Stimulated activated CD4-positive, alpha-beta T cell treated with anti-CD3 and anti-CD28 coated beads, Interleukin-2, amount 100 ng/mL, for 48 hours (primary cell): ENCODE results near the gene HES2.
"Not testable (repeated sequence)": the region's sequence is repeated elsewhere in the genome, so short reads cannot be mapped to it uniquely, and the experiment has no call there.

Experiments used
- DNase-seq, 2 donors: peaks; one replicate each; pipeline ENCODE4 v3.0.0-alpha.2; 2020

HES2 gene

DNA sequence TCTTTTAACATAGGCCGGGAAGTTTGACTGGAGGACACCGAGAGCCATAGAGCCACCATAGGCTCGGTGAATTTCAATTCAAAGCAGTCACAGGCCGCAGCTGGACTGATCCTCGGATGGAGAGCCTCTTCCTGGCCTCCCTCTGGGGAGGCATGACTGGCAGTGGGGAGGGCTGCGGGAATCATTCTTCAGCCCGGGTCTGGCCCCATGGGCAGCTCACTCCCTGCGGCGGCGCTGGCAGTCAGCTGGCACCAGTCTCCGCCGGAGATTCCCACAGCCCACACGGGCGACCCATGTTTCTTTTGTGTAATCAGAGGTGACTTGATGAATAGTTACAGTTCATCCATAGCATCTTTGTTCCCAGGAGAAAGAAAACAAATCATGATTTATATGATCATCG lies 15.4 kb upstream of the HES2 start:
- no peak for DNase-seq

DNA sequence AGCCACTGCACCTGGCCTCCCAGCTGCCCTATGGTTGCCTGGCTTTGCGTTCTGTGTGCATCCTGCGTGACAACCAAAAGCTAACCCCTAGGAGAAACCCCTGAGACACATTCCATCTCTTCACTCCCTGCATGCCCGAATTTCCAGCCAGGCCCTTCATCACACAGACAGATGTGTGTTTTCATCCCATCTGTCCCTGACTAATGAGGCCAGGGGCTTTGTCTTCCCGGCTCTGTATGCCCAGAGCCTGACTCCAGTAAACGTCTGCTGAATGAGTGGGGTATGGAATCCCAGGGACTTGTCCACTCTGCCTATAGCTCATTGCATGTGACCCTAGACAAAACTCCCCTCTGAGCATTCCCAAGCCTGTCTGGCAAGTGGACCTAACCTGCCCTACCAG lies 14.5 kb upstream of the HES2 start:
- DNase-seq: no peak

DNA sequence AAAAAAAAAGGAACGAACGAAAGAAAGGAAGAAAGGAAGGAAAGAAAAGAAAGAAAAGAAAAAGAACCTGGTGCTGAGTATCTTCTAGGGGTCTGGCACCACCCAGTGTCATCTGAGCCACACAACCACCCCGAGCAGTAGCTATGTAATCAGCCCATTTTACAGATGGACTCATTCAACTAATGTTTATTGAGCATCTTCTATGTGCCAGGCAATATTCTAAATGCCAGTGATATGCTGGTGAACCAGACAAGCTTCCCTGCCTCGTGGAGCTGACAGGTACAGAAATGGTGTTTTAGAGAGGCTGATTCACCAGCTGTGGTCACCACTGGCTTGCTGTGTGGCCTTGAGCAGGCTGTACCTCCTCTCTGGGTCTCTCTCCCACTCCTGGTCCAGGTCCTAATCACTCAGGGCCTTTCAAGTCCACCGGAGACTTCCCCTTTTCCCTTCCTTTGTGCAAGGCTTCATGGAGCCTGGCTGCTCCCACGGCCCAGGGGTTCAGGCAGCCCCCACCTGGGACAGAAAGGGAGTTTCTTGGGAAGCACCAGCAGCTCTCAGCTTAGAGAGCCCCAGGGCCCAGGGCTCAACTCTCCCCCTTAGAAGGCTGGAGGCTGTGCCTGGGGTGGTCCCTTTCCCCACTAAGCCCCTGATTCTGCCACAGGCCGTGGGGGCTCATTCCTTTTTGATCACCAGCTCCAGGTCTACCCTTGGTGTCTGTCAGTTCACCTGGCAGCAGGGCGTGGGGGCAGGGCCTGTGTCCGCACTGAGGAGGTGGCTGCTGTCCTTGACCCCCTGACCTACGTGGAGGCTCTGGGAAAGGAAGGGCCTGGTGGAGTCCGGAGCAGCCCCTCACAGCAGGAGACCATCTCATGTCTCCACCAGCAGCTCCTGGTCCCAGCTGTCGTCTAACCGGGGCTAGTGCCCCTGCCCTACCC lies 12.2 kb upstream of the HES2 start:
- DNase-seq: not testable (repeated sequence)

DNA sequence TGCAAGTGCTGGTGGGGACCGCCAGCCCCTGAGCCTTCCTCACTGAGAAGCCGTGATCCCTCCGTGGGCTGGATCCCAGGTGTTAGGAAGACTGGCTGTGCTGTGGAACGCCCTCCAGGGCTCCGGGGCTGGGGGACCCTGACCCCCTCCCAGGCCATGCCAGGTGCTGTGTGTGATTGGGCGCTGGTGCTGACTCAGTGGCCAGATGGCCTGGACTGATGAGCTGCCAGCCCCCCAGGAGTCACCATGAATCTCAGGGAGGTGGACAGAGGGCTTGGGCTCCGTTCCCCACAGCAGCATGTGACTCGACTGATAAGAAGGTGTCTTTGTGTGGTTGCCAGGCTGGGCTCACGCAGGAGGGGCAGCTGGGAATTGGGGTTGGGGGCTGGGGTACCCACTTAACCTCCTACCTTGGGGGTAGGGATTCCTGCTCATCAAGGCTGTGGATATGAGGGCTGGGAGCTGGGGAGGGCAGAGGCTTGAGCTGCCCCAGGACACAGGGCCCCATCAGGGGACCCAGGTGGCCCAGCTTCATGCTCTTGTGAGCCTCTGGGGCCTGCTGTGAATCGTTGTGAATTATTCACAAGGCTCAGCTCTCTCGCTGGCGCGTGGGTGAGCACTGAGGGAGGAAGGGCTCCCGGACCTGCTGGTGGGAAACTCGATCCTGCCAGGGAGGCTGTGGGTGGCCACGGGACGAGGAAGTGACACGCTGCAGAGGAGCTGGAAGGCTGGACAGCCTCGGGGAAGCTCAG lies 10.1 kb upstream of the HES2 start:
- DNase-seq: not testable (repeated sequence)

DNA sequence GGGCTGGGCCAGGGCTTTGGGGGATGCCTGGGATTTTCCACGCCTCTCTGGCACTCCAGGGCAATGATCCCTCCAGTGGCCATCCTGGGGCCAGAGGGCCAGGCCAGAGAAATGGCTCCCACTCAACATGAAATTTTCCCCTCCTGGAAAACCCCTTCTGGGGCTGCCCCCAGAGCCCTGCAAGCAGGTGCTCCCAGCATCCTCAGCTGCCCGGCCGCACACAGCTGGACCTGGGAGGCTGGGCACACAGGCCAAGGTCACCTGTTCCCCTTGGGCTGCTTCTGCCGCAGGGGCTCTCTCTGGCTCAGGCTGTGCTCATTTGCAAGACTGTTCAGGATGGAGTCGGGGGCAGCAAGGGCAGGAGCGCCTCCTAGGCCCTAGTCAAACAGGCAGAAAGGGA lies 8.7 kb upstream of the HES2 start:
- not testable (repeated sequence) for DNase-seq

DNA sequence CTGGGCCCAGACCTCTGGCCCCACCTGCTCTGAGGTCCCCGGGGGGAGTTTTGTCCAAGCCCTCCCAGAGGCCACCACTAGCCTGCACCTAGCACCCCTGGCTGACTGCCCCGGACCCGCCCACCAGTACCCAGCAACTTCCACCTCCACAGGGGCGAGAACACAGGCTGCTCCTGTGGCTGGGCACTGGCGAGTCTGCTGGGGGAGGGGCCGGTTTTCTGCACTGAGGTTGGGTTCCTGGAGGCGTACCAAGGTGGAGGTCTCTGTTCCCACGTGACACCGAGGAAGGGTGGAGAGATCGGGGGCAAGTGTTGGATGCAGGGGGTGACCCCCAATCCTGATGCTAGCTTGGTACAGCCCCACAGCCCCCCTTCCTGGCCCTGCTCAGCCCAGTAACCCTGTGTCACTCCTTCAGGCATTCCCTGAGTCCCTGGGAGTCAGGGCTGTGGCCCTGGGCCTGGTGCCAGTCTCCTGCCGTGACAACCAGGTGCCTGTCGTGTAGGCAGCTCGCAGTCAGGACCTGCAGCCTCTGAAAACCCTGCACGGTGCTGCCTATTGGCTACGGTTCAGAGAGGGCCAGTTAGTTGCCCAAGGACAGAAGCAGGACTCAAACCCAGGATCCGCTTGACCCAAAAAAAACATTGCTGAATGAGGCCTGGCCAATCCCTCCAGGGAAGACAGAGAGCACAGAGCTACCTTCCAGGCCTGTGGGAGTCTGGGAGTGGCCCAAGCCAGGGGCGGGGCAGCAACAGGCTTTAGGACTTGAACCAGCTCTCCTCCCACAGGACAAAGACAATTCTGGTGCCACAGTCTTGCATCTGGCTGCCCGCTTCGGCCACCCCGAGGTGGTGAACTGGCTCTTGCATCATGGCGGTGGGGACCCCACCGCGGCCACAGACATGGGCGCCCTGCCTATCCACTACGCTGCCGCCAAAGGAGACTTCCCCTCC lies 8.0 kb upstream of the HES2 start:
- DNase-seq: no peak

DNA sequence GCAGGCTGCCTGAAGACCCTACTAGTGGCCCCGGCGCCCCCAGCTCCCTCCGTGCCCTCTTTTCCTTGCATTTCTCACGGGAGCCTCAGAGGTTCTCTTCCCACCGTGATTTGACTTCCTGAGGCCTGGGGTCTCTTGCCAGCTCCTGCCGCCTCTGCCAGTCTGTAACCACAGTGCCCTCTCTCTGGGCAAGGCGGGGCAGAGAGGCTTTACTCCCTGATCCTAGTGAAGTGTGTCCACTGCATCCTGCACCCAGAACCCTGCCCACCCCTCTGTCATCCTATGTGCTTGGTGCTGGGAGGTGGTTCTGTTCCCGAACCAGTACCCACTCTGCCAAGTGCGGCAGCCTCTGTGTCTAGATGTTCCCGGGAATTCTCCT lies 7.2 kb upstream of the HES2 start:
- DNase-seq: no peak

DNA sequence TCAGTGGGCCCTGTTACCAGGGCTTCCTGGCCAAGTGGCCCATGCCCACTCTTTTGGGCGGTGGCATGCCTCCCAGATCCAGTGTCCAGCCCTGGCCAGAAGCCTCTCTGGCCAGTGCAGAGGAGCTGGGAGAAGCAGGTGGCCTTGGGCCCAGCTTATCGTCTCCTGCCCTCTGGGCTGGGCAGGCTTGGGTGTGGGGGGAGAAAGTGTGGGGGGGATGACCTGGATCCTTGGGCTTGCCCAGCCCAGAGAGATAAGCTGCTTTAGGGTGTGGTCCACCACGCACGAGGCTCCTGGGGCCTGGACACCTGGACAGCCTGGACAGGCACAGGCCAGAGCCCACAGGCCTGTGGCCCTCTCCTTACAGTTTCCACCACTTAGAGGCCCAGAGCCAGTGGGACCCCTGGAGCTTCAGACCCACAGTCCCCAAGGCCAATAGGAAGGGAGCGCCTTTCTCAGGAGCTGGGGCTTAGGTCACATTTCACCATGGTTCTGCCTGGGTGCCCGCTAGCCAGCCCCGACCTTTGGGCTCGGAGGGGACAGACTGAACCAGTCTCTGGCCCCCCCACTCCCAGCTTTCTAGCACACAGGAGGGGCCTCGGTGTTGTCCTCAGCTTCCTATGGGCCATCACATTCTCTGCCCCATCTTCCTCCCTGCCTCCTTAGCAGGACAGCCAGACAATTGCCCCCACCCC lies 6.7 kb upstream of the HES2 start:
- DNase-seq: no peak

DNA sequence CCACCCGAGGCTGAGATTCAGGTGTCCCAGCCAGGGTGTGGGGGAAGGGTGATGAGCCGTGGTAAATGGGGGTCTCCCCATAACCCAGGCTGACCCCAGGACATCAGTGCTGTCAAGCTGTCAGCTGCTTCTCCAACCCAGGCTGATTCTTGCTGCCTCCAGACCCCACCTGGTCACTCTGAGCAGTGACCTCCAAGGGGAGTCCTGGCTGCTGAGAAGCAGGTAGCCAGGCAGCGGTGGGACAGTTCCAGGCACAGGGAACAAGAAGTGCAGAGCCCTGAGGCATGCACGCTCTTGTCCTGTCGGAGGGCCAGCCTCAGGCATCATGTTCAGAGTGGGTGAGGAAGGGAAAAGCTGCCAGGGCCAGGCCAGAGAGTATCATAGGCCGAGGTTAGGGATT lies 5.9 kb upstream of the HES2 start:
- DNase-seq: no peak

DNA sequence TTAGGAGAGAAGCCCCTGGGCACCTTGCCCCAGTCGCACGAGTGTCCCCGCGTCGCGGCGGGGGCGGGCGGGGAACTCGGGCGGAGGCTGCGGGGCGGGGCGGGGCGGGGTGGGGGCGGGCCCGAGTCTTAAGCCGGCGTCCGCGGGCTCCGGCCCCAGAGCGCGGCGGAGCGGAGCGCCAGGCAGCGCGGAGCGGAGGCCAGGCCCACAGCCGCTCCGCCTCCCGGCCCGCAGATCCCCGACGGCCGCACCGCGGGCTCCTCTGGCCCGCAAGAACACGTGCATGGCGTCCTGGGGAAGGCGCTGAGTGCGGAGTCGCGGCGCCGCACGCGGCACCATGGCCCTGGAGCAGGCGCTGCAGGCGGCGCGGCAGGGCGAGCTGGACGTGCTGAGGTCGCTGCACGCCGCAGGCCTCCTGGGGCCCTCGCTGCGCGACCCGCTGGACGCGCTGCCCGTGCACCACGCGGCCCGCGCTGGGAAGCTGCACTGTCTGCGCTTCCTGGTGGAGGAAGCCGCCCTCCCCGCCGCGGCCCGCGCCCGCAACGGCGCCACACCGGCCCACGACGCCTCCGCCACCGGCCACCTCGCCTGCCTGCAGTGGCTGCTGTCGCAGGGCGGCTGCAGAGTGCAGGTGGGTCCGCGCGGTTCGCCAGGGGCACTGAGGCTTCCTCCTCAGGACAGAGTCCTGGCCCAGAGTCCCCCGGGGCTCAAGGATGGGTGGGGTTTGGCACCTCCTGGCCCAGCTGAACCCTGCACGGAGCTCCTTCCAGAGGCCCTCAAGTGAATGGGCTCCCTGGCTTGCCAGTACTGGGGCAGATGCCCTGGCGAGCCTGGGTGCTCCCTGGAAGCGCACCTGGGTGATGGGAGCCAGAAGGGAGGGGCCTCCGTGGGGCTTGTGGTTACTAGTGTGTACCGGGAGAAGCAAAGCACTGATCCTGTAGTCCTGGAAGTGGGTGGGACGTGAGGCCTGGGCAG lies 5.2 kb upstream of the HES2 start, which contains the start of gene ESPN:
Gene ESPN (plus strand): TSS at position 158 of the 975 bp plus-strand sequence. CDS start 180 bp downstream, at position 338.
- DNase-seq: no peak

DNA sequence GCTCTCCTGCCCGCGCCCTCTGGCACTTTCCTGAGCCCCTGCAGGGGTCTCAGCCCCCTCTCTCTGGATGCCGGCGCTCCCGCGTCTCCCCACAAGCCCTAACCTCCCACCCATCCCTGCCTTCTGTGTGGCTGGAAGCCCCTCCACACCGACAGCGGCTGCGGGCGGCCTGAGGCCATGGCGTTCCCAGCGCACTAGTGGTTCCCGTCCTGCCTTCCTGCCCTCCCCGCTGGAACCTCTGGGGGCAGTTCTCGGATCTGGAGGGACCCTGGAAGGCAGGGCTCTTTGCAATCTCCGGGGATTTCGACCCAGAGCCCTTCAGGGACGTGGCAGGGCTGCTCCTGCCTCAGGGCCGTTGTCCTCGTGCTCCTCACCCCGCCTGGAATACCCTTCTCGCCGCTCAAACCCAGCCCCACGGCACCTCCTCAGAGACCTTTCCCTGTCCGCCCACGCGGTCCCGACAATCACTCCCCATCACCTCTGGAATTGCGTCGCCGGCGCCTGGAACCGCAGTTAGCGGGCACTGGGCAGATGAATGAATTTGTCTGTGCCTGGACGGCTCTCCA lies 4.4 kb upstream of the HES2 start:
- no peak for DNase-seq

DNA sequence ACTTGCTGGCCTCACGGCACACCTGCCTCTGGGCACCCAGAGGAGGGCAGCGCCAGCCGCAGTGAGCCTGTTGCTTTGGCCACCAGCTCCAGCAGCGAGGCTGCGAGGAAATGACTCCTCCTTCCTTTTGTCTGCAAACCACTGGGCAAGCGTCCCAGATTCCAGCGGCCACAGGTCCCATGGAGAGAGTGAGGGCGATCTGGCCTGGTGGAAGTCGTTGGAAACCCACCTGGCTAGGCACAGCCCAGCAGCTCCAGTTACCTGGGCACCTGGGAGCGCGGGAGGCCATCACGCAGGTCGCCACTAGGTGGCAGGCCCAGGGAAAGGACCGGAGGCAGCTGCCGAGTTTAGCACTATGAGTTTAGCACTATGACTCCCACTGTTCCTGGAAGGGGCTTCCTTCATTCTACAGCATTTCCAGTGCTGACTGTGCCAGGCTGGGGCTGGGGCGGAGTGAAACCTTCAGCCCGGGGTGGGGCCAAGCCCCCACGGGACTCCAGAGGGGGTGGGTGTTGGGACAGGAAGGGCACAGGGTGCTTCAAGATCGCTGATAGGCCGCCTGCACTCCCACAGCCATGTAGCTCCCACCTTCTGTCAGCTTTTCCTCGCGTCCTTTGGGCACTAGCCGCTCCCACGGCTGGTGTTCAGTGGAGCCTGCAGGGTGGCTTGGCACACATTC lies 3.7 kb upstream of the HES2 start:
- peak; percentile 66 to 71 for DNase-seq

DNA sequence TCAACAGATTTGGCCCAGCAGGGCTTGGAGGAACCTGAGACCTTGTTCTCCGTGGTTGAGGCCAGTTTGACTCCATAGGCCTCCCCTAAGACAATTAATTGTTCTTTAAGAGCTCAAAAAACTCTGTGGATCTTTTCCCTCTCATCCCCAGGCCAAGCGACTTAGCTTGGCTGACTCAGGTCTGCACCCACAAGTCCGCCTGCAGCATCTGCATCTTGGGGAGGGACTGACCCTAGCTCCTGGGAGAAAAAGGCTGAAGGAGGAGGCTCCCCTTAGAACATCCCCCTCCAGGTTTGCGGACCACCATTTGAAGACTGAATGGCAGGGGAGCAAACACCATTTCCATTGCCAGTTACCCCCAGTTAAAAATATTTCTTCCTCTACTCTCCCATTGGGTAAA lies 1.5 kb upstream of the HES2 start:
- no peak for DNase-seq

DNA sequence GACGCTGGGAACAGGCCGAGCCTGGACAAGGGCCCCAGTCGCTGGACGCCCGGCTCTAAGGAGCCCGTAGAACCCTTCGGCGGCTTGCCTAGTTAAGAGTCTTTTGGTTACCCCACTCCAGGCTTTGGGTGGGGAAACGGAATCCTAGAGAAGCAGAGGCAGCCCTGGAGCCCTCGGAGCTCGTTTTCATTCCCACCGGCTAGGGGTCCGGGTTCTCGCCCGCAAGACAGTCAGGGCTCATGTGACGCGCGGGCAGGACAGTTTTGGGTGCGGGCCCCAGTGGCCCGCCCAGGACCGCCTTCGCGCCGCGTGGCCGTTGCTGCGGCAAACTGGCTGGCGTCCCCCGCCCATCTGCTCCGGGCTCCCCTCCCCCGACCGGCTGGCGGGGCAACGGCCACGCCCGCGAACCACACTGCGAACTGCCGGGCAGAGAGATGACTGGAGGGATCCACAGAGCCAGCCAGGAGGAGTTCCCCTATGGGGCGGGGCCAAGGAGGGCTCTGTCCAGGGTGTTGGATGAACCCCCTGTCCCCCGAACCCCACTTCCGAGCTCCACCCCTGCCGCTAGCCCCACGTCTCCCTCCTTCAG lies 829 bp upstream of the HES2 start:
- no peak for DNase-seq

DNA sequence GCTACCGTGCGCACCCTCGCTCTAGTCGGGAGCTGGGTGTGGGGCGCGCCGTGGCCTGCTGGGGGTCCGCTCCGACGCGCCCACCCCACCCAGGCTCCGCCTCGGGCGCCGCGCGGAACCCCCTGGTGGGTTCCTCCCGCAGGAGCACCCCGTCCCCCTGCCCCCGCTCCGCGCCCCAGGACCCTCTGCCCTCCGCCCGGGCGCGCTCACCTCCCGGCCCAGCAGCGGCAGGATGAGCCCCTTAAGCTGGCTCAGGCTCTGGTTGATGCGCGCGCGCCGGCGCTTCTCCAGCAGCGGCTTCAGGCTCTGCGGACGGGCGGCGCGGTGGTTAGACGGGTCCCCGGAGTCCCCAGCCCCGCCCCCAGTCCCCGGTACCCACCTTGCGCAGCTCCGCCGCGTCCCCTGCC lies 319 bp downstream of the HES2 start:
- no peak for DNase-seq

DNA sequence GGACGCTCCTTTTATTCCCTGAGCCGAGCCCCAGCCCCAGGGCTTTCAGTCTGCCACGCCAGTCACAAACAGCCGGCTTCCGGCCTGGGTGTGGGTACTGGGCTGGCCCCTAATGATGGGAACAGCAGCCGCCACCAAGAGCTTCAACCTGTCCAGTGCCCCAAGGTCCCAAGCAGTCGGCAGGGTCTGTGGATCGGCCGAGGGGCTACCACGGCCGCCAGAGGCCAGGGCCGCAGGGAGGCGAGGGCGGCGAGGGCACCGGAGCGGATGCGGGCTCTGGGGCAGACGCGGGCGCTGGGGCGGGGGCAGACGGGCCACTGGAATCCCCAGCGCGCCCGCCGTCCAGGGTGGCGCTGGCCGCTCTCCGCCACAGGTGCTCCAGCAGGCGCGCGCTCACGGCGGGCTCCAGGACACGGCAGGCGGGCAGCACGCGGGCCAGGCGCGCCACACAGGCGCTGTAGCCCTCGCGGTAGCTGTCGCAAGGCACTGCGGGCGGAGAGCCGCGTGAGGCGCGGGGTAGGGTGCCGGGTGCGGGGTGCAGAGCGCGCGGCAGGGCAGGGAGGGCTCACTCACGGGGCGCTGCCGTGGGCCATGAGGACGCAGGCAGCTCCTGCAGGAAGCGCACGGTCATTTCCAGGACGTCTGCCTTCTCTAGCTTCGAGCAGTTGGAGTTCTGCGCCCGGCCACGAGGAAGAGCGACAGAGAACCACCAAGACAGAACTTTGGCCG lies 887 bp downstream of the HES2 start:
- no peak for DNase-seq

DNA sequence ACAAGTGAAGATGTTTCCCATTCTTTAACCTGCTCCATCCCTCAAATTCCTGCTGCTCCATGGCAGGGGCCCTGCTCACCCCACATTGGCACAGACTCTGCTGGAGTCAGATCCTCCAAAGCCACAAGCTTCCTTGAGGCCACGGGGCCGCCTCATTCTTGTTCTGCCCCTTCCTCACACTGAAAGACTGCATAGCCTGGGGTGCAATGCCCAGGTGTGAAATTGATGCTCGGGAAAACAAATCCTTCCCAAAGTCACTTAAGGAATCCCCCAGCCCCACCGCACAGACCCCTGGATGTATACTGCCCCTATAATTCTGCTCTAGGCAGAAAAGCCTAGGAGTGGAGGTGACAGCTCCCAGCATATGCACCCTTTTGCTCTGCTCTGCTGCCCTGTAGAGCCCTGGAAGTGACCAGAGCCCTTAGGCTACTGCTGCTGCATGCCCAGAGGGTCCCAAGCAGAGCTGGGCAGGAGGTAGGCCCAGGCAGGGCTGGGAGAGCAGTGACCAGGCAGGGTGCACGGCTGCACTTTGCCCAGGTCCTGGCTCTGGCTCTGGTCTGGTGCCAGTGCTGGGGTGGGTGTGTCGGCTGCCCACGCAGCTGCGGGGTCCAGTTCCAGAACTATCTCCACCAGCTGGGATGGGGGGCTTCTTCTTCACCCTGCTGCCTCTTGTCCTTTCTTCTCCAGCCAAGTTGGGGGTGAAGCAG lies 1.6 kb downstream of the HES2 start:
- no peak for DNase-seq

DNA sequence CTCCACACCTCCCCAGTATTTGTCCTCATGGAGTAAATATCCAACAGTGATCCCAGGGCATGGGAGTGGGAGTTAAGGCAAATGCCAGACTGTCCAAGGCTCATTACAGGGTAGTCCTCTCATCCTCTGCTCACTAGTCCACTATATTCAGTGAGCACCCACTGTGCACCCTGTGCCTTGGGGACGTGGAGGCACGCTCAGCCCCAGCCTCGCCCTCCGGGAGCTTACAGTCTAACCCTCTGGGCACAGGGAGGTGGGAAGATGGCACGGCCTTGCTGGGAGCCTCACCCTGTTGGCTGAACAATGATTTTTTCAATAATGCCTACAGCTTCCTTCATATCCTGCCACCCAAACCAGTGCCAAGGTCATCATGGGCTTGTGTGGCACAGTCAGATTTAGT lies 2.8 kb downstream of the HES2 start:
- DNase-seq: no peak
